VCaP (cell line): ENCODE results near the gene TTLL11.

Source experiments
- H3K27ac ChIP-seq: fragments of 450-650 bp; 2 replicates; pipeline ENCODE4 v1.5.1; 2017
- TF ChIP-seq, protein P1 (sequence below): fragments of 450-650 bp; conservative IDR thresholded peaks from 2 replicates; pipeline ENCODE4 v1.5.1; 2017; ENCODE audit warnings: mild to moderate bottlenecking, moderate library complexity

TTLL11 gene

DNA sequence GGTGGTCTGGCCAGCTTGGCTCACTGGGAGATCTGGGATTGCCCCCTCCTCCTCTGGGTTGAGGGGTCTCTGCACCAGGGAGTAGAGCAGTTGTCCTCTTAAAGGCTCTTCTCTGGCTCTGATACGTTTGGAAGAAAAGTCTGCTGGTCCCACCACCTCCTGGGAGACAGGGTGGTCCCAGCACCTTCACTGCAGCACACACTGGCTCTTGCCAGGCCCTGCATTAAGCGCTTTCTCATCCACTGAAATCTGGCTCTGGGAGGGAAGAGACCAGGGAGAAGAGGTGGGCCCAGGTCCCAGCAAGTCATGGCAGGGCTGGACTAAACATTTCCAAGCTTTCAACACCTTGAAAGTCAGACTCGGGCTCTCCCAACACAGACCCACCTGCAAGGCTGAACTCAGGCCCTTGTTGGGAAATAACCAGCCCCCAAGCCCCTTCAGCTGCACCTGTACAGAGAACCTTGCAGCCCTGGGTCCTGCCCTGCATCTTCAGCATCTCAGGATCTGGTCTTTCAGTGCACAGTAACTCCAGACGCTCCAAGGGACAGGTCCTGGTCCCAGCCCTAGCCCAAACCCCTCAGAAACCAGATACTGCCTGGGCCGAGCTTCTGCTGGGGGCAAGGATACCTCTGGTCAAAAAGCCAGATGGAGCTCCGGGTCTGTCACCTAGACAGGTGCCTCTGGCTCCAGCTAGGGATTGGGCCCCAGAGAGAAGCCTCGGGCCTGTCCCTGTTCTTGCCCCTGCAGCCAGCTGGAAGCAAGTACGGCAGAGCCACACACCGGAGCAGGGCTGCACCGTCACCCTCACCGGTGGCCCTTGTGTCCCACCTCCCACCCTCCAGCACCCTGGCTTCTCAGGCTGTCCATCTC is 307.2 kb downstream of the TTLL11 start:
- no peak overlapping the region for H3K27ac ChIP-seq
- TF ChIP-seq, protein P1, sequence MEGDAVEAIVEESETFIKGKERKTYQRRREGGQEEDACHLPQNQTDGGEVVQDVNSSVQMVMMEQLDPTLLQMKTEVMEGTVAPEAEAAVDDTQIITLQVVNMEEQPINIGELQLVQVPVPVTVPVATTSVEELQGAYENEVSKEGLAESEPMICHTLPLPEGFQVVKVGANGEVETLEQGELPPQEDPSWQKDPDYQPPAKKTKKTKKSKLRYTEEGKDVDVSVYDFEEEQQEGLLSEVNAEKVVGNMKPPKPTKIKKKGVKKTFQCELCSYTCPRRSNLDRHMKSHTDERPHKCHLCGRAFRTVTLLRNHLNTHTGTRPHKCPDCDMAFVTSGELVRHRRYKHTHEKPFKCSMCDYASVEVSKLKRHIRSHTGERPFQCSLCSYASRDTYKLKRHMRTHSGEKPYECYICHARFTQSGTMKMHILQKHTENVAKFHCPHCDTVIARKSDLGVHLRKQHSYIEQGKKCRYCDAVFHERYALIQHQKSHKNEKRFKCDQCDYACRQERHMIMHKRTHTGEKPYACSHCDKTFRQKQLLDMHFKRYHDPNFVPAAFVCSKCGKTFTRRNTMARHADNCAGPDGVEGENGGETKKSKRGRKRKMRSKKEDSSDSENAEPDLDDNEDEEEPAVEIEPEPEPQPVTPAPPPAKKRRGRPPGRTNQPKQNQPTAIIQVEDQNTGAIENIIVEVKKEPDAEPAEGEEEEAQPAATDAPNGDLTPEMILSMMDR = no peak

GRCh38 chr9:121784731-121785411 is 308.2 kb downstream of the TTLL11 start:
- TF ChIP-seq, protein P1 = no peak; the same call in 1 of the 2 replicates
- peak overlapping the region; percentile 51 for H3K27ac ChIP-seq

- TF ChIP-seq, protein P1 = no peak
- peak overlapping the region; percentile 51 for H3K27ac ChIP-seq
These were observed 309.3 kb downstream of the TTLL11 start for GRCh38 chr9:121783521-121784507.

DNA sequence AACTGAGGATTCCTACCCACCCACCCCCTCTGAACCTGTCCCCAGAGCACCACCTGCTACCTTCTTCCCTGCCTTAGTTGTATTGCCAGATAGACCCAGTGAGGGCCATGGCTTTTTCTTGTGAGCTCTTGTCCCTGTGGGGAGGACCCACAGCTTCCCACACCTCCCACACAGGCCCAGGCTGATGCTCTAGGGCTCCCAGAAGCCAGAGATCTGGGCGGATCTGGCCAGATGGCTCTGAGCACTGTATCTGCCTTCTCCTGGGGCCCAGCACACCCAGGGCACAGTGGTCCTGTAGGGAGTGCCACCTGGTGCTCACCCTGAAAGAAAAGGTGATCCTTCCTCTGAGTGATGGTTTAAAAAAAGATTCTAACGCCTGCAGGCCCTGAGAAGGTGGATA is 310.0 kb downstream of the TTLL11 start:
- TF ChIP-seq, protein P1 = no peak
- no peak overlapping the region for H3K27ac ChIP-seq

DNA sequence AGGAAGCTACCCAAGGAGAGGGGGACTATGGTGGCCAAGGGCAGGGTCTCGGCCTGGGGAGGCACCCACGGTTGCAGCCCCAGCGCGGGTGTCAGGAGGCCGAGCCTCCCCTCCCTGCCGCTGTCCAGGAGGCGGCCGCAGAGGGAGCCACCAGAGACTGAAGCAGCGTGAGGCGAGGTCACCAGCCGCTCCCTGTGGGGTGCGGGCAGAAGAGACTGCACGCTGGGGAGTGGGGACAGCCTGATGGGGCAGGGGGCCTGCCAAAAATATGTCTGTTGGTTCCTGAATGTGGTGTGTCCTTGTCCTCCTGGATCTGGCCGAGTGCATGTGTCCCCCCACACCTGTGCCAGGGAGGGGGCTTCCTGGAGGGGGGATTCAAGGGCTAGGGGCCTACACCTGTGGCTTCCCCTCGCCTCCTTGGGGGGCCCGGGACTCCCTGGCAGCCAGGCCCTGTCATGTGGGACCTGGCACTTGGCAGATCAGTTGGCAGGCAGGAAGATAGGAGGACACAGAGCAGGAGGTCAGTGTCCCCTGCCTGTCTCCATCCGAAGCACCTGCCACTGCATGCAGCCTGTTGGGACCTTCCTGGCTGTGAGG is 310.5 kb downstream of the TTLL11 start:
- TF ChIP-seq, protein P1 = no peak
- H3K27ac ChIP-seq = no peak overlapping the region

DNA sequence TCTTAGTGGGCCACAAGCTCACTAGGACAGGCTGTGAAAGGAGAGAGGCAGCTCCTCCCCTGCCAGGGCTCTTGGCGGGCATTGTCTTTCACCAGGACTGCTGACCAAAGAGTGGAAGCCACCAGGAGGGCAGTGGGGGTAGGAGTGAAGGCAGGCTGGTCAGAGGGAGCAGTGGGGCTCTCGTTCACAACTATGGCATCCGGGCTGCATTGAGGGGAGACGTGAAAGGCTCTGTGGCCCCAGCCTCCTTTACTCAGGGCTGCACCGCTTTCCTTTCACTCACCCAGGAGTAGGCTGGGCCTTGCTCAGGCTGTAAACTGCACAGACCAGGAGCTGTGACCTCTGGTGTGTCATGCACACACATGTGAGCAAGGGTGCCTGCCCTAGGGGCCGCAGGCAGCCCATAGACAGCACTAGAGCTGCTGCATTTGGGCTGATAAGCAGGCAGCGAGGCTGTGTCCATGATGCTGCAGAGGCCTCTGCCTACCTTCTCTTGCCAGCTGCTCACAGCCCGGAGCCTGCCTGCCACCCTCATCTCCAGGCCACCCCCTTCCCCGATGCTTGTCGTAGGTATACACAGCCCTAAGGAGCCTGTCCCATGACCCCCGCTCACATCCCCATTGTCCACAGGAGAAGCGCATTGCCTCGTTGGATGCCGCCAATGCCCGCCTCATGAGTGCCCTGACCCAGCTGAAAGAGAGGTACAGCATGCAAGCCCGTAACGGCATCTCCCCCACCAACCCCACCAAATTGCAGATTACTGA is 311.2 kb downstream of the TTLL11 start:
- TF ChIP-seq, protein P1 = no peak
- H3K27ac ChIP-seq = no peak overlapping the region
